Caco-2 (cell line): ENCODE data around the gene CCNI. TPM values are rescaled to one million over a fixed set of nuclear protein-coding genes. Genes with fewer than 3 reads are reported as not detected.
"Not testable (repeated sequence)": the region's sequence is repeated elsewhere in the genome, so short reads cannot be mapped to it uniquely, and the experiment has no call there.

Experiments
- BruUV-seq: library from RNA; stranded (reverse); fragments of 400-500 nt; replicated peaks from 2 replicates; lab custom pipeline; 2021; lab: Mats Ljungman, UMichigan
- CTCF ChIA-PET: fragments of 300-600 bp; sonication (Branson Sonifier 250); formaldehyde crosslinking; loops from one replicate; lab custom pipeline; 2022; ENCODE audit warnings: antibody characterized with exemption; lab: Charles Lee
- POLR2A ChIA-PET: fragments of 300-600 bp; sonication (Branson Sonifier 250); formaldehyde crosslinking; loops from one replicate; lab custom pipeline; 2022; ENCODE audit warnings: antibody characterized with exemption; lab: Charles Lee
- DNase-seq, 2 experiments: peaks; one replicate each; pipeline versions ENCODE4 v3.0.0 to v3.0.0-alpha.2; 2020 to 2022
- H3K27me3 ChIP-seq: replicated peaks from 2 replicates; pipeline ENCODE4 v1.6.0; 2011; ENCODE audit warnings: low read length; ENCODE audit not compliant: control insufficient read depth, insufficient read depth
- H3K36me3 ChIP-seq: 2 replicates; pipeline ENCODE4 v1.5.1; 2011; ENCODE audit warnings: low read length; ENCODE audit not compliant: control insufficient read depth, insufficient read depth
- H3K4me1 ChIP-seq: fragments of 250-450 bp; sonication (Bioruptor Pico); 2 replicates; pipeline ENCODE4 v1.5.1; 2020; ENCODE audit warnings: mild to moderate bottlenecking
- H3K4me3 ChIP-seq: 2 replicates; pipeline ENCODE4 v1.5.1; 2011; ENCODE audit warnings: low read depth, mild to moderate bottlenecking, control low read depth, low read length
- H3K9me3 ChIP-seq: fragments of 250-450 bp; sonication (Bioruptor Pico); 2 replicates; pipeline ENCODE4 v1.5.1; 2020; ENCODE audit warnings: mild to moderate bottlenecking, moderate library complexity
- H3K27ac Mint-ChIP-seq: one replicate; pipeline ENCODE4 v1.8.0; 2022; ENCODE audit warnings: mixed read lengths; ENCODE audit not compliant: unreplicated experiment
- H3K27me3 Mint-ChIP-seq: one replicate; pipeline ENCODE4 v1.8.0; 2022; ENCODE audit warnings: mixed read lengths; ENCODE audit not compliant: insufficient read depth, unreplicated experiment
- H3K36me3 Mint-ChIP-seq: one replicate; pipeline ENCODE4 v1.8.0; 2022; ENCODE audit warnings: mild to moderate bottlenecking, mixed read lengths; ENCODE audit not compliant: insufficient read depth, unreplicated experiment
- H3K4me1 Mint-ChIP-seq: one replicate; pipeline ENCODE4 v1.8.0; 2022; ENCODE audit warnings: low read depth, mixed read lengths; ENCODE audit not compliant: unreplicated experiment
- H3K4me3 Mint-ChIP-seq: one replicate; pipeline ENCODE4 v1.8.0; 2022; ENCODE audit warnings: mild to moderate bottlenecking, moderate library complexity, mixed read lengths; ENCODE audit not compliant: unreplicated experiment
- H3K9me3 Mint-ChIP-seq: one replicate; pipeline ENCODE4 v1.8.0; 2022; ENCODE audit warnings: mixed read lengths; ENCODE audit not compliant: unreplicated experiment
- CTCF ChIP-seq, 2 experiments: fragments of 200-600 bp in 1 of 2; IDR thresholded peaks; 1 replicate in 1 of 2; 2 replicates in 1 of 2; pipeline versions ENCODE4 v1.5.1 to v1.8.0; 2011 to 2022; ENCODE audit warnings: antibody characterized with exemption in 1 of 2, control low read depth in 1 of 2, inconsistent platforms in 1 of 2, low read depth in 1 of 2, low read length in 1 of 2, mild to moderate bottlenecking in 1 of 2, moderate library complexity in 1 of 2; ENCODE audit not compliant: insufficient read depth in 1 of 2, severe bottlenecking in 1 of 2, unreplicated experiment in 1 of 2
- intact Hi-C: fragments of 100-400 bp; cut with micrococcal nuclease; formaldehyde crosslinking; loops from one replicate; pipeline ENCODE4 v1.10.0; 2022; ENCODE audit not compliant: unreplicated experiment
- total RNA-seq: library from RNA; stranded (reverse); gene quantifications from 2 replicates; pipeline ENCODE4 v1.2.3, GENCODE V29; 2022

CCNI gene
- total RNA-seq, 1 experiment from 2014 or later, result 164 TPM

- BruUV-seq, result no TSS peak
- no peak for TF ChIP-seq CTCF (IDR thresholded peaks at IDR 0.05; ENCODE audit: insufficient read depth in 1 of 2, low read depth in 1 of 2, low read length in 1 of 2, severe bottlenecking in 1 of 2, unreplicated experiment in 1 of 2)
- no peaks in the 10 kb centered on the region for H3K36me3 Mint-ChIP-seq
- no peak for DNase-seq
- H3K4me3 Mint-ChIP-seq, result no peak overlapping the region
- no peak overlapping the region for H3K27ac Mint-ChIP-seq
- Histone ChIP-seq H3K27me3 (no peaks in the 10 kb centered on the region), H3K36me3 (no peaks in the 10 kb centered on the region), H3K4me1 (no peaks in the 10 kb centered on the region), H3K4me3 (no peak overlapping the region), H3K9me3 (no peaks in the 10 kb centered on the region)
- CTCF ChIA-PET, result no interaction called here
- no peaks in the 10 kb centered on the region for H3K4me1 Mint-ChIP-seq
- H3K9me3 Mint-ChIP-seq, result no peaks in the 10 kb centered on the region
- intact Hi-C loops, result no loop called here
- H3K27me3 Mint-ChIP-seq, result no peaks in the 10 kb centered on the region
- POLR2A ChIA-PET, result no interaction called here
These were observed 7.3 kb upstream of the CCNI start for GRCh38 chr4:77082886-77083608.

GRCh38 chr4:77080806-77081205, 5.0 kb upstream of the CCNI start:
- H3K27ac Mint-ChIP-seq, POLR2A ChIA-PET, H3K27me3 Mint-ChIP-seq, H3K36me3 Mint-ChIP-seq, H3K27me3 ChIP-seq, BruUV-seq, H3K4me3 ChIP-seq, H3K4me3 Mint-ChIP-seq, DNase-seq, H3K36me3 ChIP-seq, H3K9me3 Mint-ChIP-seq, intact Hi-C loops, H3K4me1 Mint-ChIP-seq, H3K4me1 ChIP-seq, H3K9me3 ChIP-seq: not testable (repeated sequence)
- CTCF ChIA-PET, result interaction anchor here (0.6 kb wide), 1 partner anchor 194 kb away, joined by 4 read pairs; no protein-coding TSS in a partner anchor

GRCh38 chr4:77079281-77079680, 3.5 kb upstream of the CCNI start:
- no peaks in the 10 kb centered on the region for H3K9me3 Mint-ChIP-seq
- no peak overlapping the region for H3K4me3 Mint-ChIP-seq
- CTCF ChIA-PET, result no interaction called here
- H3K27me3 Mint-ChIP-seq, result no peaks in the 10 kb centered on the region
- Histone ChIP-seq H3K4me3 (no peak overlapping the region), H3K27me3 (no peaks in the 10 kb centered on the region), H3K36me3 (no peaks in the 10 kb centered on the region), H3K9me3 (no peaks in the 10 kb centered on the region), H3K4me1 (peaks cover 2% of the 10 kb centered on the region; the same call in 1 of the 2 replicates)
- no peak for DNase-seq
- TF ChIP-seq CTCF (IDR thresholded peaks at IDR 0.05; ENCODE audit: insufficient read depth in 1 of 2, low read depth in 1 of 2, low read length in 1 of 2, severe bottlenecking in 1 of 2, unreplicated experiment in 1 of 2), result no peak
- peaks cover 6% of the 10 kb centered on the region for H3K4me1 Mint-ChIP-seq
- POLR2A ChIA-PET, result no interaction called here
- no TSS peak for BruUV-seq
- H3K27ac Mint-ChIP-seq, result no peak overlapping the region
- intact Hi-C loops, result no loop called here
- H3K36me3 Mint-ChIP-seq, result peaks cover 8% of the 10 kb centered on the region
